Measurements from ENCODE around the gene PPP6R2.

DNA sequence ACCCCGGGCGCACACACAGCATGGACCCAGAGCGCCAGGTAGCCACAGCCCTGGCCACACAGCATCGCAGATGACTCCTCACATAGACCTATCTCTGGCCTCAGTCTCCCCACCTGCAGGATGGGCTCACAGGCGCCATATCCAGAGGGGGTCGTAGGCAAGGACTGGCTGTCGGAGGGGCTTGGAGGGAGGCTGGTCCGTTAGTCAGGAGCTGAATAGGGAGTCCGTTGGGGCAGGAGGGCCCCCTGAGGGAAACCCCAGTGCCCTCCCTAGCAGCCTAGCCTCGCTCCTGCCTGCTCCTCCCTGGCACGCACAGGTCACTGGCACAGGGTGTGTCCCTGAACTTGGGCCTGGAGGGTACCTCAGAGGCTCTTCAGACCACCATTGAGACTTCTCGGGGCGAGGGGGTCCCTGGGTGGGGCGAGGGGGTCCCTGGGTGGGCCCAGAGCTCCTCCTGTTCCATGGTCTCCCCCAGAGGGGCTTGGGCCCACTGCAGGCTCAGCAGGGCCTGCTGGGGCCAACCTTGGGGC, 37.7 kb upstream of the PPP6R2 start:
- TF ChIP-seq, protein P1, sequence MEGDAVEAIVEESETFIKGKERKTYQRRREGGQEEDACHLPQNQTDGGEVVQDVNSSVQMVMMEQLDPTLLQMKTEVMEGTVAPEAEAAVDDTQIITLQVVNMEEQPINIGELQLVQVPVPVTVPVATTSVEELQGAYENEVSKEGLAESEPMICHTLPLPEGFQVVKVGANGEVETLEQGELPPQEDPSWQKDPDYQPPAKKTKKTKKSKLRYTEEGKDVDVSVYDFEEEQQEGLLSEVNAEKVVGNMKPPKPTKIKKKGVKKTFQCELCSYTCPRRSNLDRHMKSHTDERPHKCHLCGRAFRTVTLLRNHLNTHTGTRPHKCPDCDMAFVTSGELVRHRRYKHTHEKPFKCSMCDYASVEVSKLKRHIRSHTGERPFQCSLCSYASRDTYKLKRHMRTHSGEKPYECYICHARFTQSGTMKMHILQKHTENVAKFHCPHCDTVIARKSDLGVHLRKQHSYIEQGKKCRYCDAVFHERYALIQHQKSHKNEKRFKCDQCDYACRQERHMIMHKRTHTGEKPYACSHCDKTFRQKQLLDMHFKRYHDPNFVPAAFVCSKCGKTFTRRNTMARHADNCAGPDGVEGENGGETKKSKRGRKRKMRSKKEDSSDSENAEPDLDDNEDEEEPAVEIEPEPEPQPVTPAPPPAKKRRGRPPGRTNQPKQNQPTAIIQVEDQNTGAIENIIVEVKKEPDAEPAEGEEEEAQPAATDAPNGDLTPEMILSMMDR (IDR thresholded peaks at IDR 0.05): no peak
- TF ChIP-seq POLR2A (IDR thresholded peaks at IDR 0.05): no peak
